Fibroblast of villous mesenchyme (primary cell): ENCODE measurements around the gene RAG1. TPM values are rescaled to one million over a fixed set of nuclear protein-coding genes. Genes with fewer than 3 reads are reported as not detected.
"Not testable (repeated sequence)": the region's sequence is repeated elsewhere in the genome, so short reads cannot be mapped to it uniquely, and the experiment has no call there.

ENCODE experiments used
- DNase-seq: peaks from one replicate; pipeline ENCODE4 v3.0.0-alpha.2; 2010; ENCODE audit warnings: low read depth
- H3K4me3 ChIP-seq: 2 replicates; pipeline ENCODE4 v1.5.1; 2011; ENCODE audit warnings: low read depth, mild to moderate bottlenecking, low read length
- total RNA-seq: library from RNA; depleted of rRNA; stranded (reverse); fragments of >200 nt; gene quantifications from 2 replicates; pipeline ENCODE4 v1.2.3, GENCODE V29; 2012
- TF ChIP-seq, protein P1 (sequence below): IDR thresholded peaks from 2 replicates; pipeline ENCODE4 v1.5.1; 2012; ENCODE audit warnings: low read depth, mild to moderate bottlenecking, low read length; ENCODE audit not compliant: insufficient read depth

RAG1 gene
- 0.32 and 0.86 TPM in 2 replicates for total RNA-seq

GRCh38 chr11:36567694-36568093 lies at the start of gene RAG1:
Gene RAG1, plus strand, starts transcription at chr11:36568007. Its CDS starts 5,298 bp downstream, at chr11:36573305.
- no peak within 1 kb of the TSS for H3K4me3 ChIP-seq
- no peak for DNase-seq
- TF ChIP-seq, protein P1, sequence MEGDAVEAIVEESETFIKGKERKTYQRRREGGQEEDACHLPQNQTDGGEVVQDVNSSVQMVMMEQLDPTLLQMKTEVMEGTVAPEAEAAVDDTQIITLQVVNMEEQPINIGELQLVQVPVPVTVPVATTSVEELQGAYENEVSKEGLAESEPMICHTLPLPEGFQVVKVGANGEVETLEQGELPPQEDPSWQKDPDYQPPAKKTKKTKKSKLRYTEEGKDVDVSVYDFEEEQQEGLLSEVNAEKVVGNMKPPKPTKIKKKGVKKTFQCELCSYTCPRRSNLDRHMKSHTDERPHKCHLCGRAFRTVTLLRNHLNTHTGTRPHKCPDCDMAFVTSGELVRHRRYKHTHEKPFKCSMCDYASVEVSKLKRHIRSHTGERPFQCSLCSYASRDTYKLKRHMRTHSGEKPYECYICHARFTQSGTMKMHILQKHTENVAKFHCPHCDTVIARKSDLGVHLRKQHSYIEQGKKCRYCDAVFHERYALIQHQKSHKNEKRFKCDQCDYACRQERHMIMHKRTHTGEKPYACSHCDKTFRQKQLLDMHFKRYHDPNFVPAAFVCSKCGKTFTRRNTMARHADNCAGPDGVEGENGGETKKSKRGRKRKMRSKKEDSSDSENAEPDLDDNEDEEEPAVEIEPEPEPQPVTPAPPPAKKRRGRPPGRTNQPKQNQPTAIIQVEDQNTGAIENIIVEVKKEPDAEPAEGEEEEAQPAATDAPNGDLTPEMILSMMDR: no peak

- DNase-seq: no peak
- H3K4me3 ChIP-seq: no peak overlapping the region
- TF ChIP-seq, protein P1: no peak
These were observed 37.0 kb upstream of the RAG1 start for GRCh38 chr11:36530840-36531239.

GRCh38 chr11:36532941-36533601 lies 34.7 kb upstream of the RAG1 start:
- no peak overlapping the region for H3K4me3 ChIP-seq
- TF ChIP-seq, protein P1: no peak
- DNase-seq: no peak

DNA sequence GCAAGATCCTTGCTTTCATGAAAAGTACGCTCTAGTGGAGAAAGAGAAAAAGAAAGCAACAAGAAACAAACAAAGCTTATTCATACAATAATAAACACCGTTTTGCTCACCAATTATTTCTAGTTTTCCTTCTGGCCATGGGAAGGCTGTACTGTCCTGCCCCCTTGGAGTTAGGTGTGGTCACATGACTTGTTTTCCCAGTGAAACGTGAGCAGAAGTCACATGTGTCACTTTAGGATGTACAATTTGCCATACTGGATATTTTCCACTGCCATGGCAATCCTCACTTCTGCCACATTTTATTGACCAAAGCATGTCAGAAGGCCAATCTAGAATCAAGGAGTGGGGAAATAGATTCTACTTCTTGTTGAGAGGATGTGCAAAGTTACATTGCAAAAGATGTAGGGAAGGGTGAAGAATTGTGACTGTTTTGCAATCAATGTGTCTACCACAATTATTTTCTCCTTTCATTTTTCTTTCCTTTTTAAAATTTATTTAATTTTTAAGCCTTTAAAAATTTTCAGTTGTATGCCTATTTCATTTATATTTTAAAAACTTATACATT lies 33.4 kb upstream of the RAG1 start:
- H3K4me3 ChIP-seq: no peak overlapping the region
- TF ChIP-seq, protein P1: no peak
- no peak for DNase-seq

GRCh38 chr11:36540998-36541397 lies 26.8 kb upstream of the RAG1 start:
- no peak overlapping the region for H3K4me3 ChIP-seq
- peak; percentile 58 for DNase-seq
- TF ChIP-seq, protein P1: peak; percentile 39

DNA sequence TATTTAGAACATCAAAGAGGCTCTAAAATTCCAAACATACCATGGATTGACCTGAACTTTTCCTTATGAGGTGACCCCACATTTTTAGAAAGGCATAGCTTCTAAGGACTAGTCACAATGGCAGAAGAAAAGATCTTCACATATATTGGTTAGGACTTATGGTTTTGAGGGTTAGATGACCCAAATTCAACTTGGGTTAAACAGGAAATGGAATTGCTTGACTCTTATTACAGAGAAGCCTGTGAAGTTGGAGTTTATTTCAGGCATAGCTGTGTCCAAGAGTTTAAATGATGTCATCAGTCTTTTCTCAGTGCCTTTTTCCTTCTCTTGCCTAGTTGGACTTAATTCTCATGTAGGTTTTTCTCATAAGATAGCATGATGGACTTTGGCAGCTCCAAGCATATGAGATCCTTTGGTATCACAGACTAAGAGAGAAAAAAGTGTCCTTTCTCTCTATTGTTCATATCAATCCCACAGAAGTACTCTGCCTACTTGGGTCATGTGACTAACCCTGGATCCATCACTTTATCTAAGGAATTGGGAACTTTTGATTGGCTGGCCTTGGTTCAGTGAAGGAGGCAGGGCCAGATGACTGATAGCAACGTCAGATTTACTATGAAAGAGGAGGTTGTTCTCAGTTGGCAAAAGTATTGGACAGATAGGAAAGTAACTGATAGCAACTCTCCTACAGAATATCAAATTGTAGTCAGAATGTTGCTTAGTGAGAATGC lies 17.3 kb upstream of the RAG1 start:
- DNase-seq: no peak
- TF ChIP-seq, protein P1: no peak
- H3K4me3 ChIP-seq: no peak overlapping the region

- H3K4me3 ChIP-seq: peak overlapping the region; percentile 29
- DNase-seq: not testable (repeated sequence)
These were observed 10.4 kb upstream of the RAG1 start for GRCh38 chr11:36557390-36557789.
